Left colon (tissue), 2 donors: Measurements from ENCODE around the gene SSBP1. TPM values are rescaled to one million over a fixed set of nuclear protein-coding genes. Genes with fewer than 3 reads are reported as not detected.
"Not testable (repeated sequence)": the region's sequence is repeated elsewhere in the genome, so short reads cannot be mapped to it uniquely, and the experiment has no call there.

Experiments used
- ATAC-seq: fragments of 200-7000 bp; cut with Tn5 transposase; one replicate; pipeline ENCODE4 v1.9.1; 2020; ENCODE audit warnings: mild to moderate bottlenecking, moderate library complexity
- DNase-seq, 2 donors: peaks; one replicate each; pipeline ENCODE4 v3.0.0-alpha.2; 2020
- intact Hi-C, 2 donors: fragments of 100-400 bp; cut with DNase I in 1 of 2; cut with micrococcal nuclease in 1 of 2; formaldehyde crosslinking; loops; one replicate each; pipeline versions ENCODE4 v1.11.2 to v1.14.0; 2022; cut with DNase I, micrococcal nuclease
- long read RNA-seq: library from polyadenylated mRNA; unstranded; transcript quantifications from one replicate; pipeline ENCODE4 v2.0.0, GENCODE V29; 2021
- total RNA-seq, 2 donors: library from RNA; stranded (reverse); fragmentation: NEBNext Ultra II Directional; extraction: Animal tissue kit (Norgen Biotek cat#: 25700); gene quantifications; one replicate each; pipeline ENCODE4 v1.2.1, GENCODE V29; 2021
- donor health status: DM: no; HTN: no; CAD: no.
- donor health status: DM: yes; HTN: yes; CAD: no.

The SSBP1 gene, protein sequence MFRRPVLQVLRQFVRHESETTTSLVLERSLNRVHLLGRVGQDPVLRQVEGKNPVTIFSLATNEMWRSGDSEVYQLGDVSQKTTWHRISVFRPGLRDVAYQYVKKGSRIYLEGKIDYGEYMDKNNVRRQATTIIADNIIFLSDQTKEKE
- 10 to 100 TPM; 65.4 to 79.5 TPM for total RNA-seq
- long read RNA-seq, transcript SSBP1-201 (7 exons, 687 nt): major isoform, 21 of 33 reads
- long read RNA-seq, transcript SSBP1-206 (7 exons, 630 nt): minor isoform, 5 of 33 reads
- long read RNA-seq, partial matches to known transcripts: 1 of 33 reads
- long read RNA-seq, other reads (novel, unspliced or antisense): 3 of 33 reads

DNA sequence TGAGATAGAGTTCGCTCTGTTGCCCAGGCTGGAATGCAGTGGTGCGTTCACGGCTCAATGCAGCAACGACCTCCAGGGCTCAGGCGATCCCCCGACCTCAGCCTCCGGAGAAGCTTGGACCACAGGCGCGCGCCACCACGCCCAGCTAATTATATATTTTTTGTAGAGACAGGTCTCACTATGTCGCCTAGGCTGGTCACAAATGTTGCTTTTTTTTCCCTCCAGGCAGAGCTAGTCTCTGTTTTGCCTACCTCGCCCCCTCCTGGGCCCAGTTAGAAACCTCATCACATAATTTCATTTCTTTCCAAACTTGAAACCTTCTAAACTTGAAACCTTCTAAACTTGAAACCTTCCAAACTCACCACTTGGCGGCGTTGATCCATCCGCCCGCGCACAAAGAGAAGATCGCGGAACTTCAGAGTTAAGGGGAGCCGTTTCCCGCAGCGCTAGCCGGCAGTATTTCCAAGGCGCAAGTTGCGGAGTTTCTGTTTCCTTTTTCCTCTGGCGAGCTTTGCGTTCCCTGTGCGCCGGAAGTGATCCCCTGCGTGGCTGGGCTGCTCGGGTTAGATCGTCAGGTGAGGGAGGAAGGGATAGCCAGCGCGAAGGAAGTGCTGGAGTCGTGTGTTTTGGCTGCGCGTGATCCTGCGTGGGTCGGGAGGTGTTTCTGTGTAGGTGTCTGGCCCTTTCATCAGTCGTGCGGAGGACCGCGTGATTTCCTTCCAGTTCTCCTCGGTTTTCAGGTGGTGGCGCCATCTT lies at the start of gene SSBP1:
TSS of gene SSBP1 (plus strand) at position 523 of the 756 bp plus-strand sequence. CDS start 809 bp downstream, outside the sequence.
- intact Hi-C loops: loop anchor here in 1 of 2 donors (10.0 kb wide), 1 partner anchor 83 kb away; no protein-coding TSS in a partner anchor
- peak; percentile 96 for ATAC-seq
- peak; percentile 89 to 91 for DNase-seq

DNA sequence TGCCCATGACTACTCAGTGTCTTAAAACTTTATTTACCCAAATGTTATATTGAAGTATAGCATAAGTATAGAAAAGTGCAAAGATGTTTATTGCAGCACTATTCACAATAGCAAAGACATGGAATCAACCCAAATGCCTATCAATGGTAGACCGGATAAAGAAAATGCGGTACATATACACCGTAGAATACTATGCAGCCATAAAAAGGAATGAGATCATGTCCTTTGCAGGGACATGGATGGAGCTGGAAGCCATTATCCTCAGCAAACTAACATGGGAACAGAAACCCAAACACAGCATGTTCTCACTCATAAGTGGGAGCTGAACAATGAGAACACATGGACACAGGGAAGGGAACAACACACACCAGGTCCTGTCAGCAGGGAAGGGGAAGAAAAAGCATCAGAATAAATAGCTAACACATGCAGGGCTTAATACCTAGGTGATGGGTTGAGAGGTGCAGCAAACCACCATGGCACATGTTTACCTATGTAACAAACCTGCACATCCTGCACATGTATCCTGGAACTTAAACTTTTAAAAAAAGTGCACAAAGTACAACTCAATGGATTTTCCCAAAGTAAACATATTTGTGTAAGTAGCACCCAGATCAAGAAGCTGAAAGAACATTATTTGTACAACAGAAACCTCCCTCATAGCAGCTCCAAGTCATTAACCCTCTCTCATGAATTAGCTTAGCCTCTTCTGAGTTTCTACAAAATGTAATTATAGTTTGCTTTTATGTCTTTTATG lies 48.9 kb upstream of the SSBP1 start:
- intact Hi-C loops, ATAC-seq, DNase-seq: not testable (repeated sequence)

DNA sequence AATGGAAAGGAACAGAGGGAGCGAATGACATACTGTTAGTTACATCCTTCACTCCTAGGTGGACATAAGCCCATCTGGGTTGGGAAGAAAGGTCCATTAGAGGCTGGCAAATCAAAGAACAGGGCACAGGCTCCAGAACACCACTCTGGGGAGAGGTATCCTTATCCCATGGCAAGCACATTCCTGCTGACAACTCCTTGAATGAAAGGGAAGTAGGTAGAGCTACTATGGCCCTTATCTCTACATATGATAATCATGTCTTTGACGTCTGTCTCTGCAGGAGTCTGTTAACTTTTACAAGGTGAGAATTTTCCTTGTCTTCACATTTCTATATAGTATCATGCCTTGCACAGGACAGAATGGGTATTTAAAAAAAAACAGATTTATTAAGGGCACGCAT lies 46.6 kb upstream of the SSBP1 start:
- ATAC-seq (no peak), DNase-seq (no peak)
- intact Hi-C loops: no loop called here

DNA sequence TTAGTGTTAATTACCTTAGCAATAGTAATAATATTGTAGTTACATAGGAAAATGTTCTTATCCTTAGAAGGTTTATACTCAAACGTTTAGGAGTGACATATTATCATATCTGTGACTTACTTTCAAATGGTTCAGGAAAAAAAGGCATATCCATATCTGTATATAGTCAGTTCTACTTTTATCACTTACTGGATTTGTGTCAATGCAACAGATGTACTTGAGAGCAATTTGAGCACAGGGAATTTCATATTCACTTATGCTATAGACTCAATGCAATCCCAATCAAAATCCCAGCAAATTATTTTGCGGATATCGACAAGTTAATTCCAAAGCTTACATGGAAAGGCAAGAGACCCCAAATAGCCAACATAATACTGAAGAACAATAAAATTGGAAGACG lies 46.2 kb upstream of the SSBP1 start:
- no peak for ATAC-seq
- DNase-seq: no peak
- intact Hi-C loops: no loop called here

DNA sequence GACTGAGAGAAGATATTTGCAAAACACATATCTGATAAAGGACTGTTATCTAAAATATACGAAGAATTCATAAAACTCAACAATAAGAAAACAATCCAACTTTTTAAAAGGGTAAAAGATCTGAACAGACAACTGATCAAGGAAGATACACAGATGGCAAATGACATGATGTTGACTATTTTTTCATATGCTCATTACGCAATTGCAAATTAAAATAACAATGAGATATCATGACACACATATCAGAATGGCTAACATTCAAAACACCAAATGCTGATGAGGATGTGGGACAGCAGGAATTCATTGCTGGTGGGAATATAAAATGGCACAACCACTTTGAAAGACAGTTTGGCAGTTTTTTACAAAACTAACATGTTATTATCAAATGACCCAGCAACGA lies 45.1 kb upstream of the SSBP1 start:
- intact Hi-C loops: no loop called here
- DNase-seq: no peak
- no peak for ATAC-seq

DNA sequence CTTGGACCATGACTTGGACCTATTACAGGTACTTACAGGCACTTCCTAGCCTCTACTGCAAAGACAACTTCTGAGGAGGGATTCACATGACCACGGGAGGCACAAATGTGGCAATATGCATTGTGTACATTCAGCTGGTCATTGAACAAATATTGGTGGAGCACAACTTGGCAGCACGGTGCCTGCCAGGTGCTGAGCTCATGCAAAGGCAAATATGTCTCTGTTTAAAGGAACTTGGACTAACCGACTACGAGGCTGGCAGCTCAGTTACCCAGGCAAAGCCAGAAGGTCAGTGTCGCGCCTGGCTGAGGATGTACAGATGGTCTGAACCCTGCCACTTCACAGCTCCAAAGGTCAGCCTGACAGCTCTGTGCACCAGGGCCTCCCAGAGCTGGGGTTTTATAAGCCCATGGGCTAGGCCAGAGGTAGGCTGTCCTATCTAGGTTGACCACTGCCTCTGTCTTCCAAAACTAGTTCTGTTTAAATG lies 42.3 kb upstream of the SSBP1 start:
- intact Hi-C loops: no loop called here
- ATAC-seq (peak; percentile 87), DNase-seq (peak; percentile 51 to 53)

DNA sequence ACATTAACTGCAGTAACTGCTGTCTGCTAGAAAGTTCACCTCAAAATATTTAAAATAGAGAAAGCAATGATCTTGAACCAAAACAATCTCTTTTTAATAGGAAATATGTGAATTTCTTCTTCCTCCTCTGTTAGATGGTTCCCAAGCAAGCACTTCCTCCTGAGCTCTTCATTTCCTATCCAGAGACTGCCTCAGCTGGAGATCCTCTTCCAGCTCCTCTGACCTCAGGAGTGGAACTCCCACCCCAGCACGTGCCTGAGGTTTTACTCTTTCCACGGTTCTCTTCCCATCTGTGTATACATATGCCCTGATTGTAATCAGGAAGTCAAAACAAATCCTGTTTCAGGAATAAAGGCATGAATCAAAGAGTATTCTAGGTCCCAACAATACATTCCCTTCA lies 41.8 kb upstream of the SSBP1 start:
- peak; percentile 27 for ATAC-seq
- no peak for DNase-seq
- intact Hi-C loops: no loop called here

DNA sequence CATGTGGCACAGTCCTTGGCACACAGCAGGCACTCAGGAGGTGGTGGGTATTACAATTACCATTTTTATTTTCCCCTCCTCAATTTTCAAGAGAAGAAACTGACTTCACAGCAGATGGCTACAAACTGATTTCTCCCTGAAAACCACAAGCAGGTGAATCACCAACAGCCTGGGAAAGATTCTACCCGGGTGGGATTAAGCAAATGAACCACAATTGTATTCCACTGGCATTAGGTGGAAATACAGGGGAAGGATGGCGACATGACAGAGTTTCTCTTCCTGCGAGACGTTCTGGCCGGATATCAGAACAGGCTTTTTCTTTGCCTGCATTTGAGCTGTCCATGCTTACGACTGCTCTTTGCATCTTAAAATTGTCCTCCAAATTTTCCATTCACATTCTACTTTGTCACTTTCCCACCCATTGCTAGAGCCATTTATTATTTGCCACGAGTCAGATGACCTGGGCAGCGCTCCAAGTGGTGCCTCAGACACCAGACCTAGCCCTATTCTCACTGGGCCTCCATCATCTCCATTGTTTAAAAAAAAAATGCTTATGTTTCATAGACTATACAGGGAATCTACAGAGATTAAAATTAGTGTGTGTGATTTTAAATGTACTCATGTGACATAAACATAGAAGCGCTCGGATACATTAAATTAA lies 40.8 kb upstream of the SSBP1 start:
- ATAC-seq (no peak), DNase-seq (no peak)
- intact Hi-C loops: no loop called here

DNA sequence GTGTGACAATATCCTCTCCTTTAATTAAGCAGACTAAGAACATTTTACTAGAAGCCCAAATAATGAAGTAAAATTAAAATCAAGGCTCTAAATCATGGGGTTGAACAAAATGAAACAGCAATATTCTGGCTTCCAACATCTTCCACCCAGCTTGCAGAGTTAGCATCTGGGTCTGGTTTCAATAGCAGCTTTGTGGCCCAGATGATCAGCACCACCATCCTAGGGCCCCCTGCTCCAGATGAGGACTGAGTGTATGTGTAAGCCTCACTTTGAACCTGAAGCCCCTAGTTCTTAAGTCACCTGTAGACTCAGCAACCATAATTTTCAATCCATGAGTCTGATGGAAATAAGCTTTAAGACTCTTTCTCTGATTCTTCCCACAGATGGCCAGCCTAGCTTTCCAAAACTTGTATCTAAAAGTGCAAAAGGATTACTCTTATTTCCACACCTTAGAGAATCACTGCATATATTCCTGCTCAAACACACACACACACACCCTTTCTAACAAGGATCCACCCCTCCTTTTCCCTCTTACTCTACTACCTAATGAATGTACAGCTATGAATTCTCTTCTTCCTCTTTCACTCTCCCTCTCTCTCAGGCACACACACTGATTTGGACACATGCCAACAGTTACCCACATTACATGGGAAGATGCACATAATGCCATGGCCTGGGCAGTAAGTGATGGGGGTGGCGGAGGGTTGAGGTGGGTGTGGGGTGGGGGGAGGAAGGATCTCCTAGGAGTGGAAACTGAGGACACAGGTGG lies 39.7 kb upstream of the SSBP1 start:
- DNase-seq (no peak), ATAC-seq (peak; percentile 26)
- intact Hi-C loops: no loop called here

DNA sequence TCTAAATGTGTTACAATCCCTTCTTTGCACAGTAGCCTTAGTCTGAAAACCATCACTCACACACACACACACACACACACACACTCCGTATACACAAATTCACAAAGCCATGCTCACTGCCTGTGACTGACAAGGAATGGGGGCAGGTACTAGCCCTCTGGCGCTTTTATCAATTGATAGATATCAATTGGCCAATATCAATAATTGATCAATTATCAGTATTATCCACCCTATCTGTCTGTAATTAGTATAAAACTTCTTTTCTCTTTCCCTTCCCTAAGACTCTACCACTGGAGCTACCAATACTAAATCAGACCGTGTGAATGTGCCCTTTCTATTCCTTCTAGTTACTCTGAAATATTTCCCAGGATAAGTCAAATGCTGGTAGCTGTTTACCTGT lies 38.3 kb upstream of the SSBP1 start:
- intact Hi-C loops: no loop called here
- DNase-seq (no peak), ATAC-seq (no peak)

DNA sequence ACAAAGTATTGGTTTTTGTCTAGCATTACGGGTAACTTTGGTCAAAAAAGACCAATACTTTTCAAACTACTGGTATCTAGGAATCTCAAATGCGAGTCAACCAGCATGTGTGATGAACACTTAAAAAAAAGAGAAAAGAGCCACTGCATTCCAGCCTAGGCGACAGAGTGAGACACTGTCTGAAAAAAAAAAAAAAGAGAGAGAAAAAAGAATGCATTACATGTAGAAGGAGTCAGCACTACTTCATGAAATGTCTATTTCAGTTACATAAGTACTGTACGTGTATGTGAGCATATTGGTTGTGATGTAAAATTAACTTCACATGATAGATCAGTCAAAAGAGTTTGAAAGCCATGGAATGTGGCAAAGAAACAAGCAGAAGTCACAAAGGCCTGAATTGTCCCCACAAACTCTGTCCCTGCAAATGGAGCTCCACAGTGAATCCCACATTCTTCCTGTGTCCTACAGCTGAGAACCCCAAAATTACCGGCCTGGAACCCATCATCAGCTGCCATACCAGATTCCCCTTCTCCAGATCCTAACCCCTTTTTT lies 37.8 kb upstream of the SSBP1 start:
- intact Hi-C loops: no loop called here
- DNase-seq (no peak), ATAC-seq (no peak)

DNA sequence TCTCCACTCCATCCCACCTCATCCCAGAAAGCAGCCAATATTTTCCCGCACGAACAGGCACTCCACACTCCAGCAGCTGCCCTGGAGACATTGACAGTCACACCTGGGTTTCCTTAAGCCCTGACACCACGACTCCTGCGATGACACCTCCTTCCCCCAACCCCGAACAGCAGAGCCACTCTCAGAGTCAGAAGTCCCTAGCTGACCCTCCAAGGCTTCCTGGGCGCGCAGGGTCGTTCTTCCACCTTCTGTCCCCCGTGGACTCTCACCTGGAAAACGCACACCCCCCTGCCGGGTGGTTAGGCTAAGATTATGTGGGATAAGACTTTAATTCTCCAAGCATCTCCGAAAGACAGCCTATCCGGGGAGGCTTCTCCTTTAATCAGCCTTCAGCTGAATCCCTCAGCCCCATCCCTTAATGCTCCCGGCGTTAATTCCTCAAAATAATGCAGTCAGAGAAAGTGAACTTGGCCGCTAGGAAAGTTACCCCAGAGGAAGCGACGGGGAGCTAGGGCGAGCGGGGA lies 37.2 kb upstream of the SSBP1 start:
- ATAC-seq (no peak), DNase-seq (peak in 1 of 2 donors; percentile 16)
- intact Hi-C loops: no loop called here

DNA sequence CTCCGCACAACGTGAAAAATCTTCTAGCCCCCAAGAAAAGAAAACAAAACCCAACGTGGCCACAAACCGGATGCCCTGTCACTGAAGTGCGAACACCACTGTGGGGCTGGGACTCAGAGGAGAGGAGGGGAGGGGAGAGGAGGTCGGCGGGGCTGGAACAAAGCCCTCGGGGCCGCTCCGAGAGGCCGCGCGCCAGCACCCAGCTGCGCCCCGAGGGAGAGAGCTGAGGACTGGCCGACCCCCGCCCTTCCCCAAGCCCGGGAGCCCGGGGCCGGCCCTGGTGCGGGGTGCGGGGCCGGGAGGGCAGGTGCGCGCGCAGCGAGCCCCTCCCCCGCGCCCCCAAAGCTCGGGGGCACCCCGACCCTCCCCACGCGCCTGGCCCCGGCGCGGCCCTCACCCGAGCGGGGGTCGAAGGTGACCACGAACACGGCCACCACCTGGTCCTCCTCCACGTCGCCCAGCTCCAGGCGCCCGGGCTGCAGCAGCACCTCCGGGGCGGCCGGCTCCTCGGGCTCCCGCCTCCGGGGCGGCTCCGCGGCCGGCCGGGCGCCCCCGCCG lies 36.6 kb upstream of the SSBP1 start:
- ATAC-seq (peak; percentile 46), DNase-seq (peak; percentile 41 to 66)
- intact Hi-C loops: no loop called here

DNA sequence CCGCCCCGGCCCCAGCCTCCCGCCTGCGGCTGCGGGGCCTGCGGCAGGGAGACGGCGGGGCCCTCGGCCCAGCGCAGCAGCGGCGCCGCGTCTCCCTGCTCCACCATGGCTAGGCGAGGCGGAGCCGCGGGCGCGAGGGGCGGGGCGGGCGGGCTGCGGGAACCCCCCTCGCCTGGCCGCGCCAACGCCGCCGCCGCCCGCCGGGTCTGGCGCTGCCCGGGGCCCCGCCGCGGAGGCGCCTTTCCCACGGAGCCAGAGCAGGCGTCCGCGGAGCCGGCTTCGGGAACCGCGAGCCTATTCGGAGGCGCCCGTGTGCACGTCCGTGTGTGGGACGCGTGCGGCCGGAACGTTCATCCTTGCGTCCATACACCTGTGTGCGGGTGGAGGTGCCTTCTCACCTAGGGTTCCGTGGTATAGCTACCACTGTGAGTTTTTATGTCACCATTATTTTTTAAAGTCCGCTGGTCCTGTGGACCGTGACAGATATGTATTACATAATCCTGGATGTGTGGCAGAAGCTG lies 36.1 kb upstream of the SSBP1 start, which contains the start of gene DENND11:
TSS of gene DENND11 (minus strand) at position 120 of the 521 bp plus-strand sequence. CDS start at position 107, 13 bp downstream.
- ATAC-seq (peak; percentile 72), DNase-seq (peak in 1 of 2 donors; percentile 65)
- intact Hi-C loops: no loop called here

DNA sequence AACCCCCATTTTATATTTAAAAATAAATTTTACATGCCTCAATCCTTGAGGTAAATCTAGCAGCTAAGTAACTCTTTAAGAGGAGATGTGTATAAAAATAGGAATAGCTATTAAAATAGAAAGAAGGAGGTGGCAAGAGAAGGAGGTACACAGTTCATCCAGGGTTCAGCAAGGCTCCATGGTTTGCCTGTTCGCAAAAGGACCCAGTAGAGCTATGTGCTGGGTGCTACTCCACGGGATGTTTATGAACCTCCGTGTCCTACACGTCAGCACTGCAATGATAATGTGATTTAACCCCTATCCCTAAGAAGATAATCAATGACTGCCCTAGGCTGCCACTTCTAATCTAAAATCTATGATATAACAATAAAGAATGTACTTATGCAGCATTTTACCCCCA lies 35.3 kb upstream of the SSBP1 start:
- DNase-seq (no peak), ATAC-seq (no peak)
- intact Hi-C loops: no loop called here

DNA sequence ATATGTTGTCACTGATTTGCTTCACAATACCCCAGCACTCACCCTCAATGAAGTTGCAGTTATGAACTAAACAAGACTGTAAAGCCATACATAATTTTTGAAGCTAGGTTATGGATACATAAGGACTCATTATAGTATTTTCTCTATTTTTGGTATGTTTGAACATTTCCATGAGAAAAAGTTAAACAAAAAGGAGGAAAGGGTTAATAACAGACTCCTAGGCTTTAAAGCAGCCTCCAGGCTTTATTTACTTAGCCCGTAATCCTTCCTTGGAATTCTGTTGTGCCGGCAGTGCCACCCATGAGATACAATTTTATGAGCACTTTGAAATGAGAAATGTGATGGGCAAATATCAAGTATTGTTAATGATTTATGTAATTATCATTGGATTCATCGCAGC lies 34.0 kb upstream of the SSBP1 start:
- intact Hi-C loops: no loop called here
- DNase-seq (no peak), ATAC-seq (no peak)

DNA sequence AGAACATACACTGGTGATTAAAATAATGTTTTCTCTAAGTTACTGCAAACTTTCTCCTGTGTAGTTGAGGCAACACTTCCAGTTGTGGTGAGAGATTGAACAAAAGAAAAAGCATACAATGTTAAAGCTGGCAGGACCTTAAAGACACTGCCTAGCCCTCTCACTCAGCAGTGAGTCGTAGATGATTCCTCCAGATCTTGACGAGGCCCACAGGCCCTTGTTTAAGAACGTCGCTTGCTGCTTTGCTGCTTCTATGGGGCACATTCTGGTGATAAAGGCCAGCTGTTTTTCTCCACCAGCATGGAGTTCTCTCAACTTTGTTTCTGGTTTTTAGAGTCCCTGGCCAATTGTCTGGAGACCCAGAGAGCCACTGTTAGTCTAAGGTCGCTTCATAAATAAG lies 33.4 kb upstream of the SSBP1 start:
- intact Hi-C loops: no loop called here
- no peak for DNase-seq
- no peak for ATAC-seq
